HFFc6 (cell line): ENCODE results near the gene CERK. TPM values are rescaled to one million over a fixed set of nuclear protein-coding genes. Genes with fewer than 3 reads are reported as not detected.
A peak's percentile ranks its signal among the peaks of the same experiment; 100 is the strongest.

Source experiments
- DNase-seq: peaks from one replicate; pipeline ENCODE4 v3.0.0-alpha.2; 2018
- H3K27ac Mint-ChIP-seq: 2 replicates; pipeline ENCODE4 v1.8.0; 2020; ENCODE audit warnings: mild to moderate bottlenecking, mixed read lengths
- H3K27me3 Mint-ChIP-seq: 2 replicates; pipeline ENCODE4 v1.8.0; 2021; ENCODE audit warnings: mild to moderate bottlenecking, moderate library complexity, mixed read lengths; ENCODE audit not compliant: insufficient read depth
- H3K36me3 Mint-ChIP-seq: 2 replicates; pipeline ENCODE4 v1.8.0; 2021; ENCODE audit warnings: low read depth, mixed read lengths
- H3K4me1 Mint-ChIP-seq: 2 replicates; pipeline ENCODE4 v1.8.0; 2020; ENCODE audit warnings: low read depth, mixed read lengths
- H3K4me3 Mint-ChIP-seq: 2 replicates; pipeline ENCODE4 v1.8.0; 2020; ENCODE audit warnings: mild to moderate bottlenecking, moderate library complexity, mixed read lengths
- H3K9me3 Mint-ChIP-seq: 2 replicates; pipeline ENCODE4 v1.8.0; 2020; ENCODE audit warnings: mild to moderate bottlenecking, mixed read lengths
- CTCF ChIP-seq: fragments of 200-600 bp; sonication (generic); IDR thresholded peaks from 2 replicates; pipeline ENCODE4 v1.5.0; 2021; ENCODE audit warnings: antibody characterized with exemption, mild to moderate bottlenecking
- total RNA-seq, 6 experiments: library from RNA; stranded (reverse); fragmentation: NEBNext Ultra II Directional; extraction: Animal tissue kit (Norgen Biotek cat#: 25700); gene quantifications; 2 replicates in 1 of 6; 3 replicates in 5 of 6; pipeline ENCODE4 v1.2.3, GENCODE V29; 2021

The CERK gene
- total RNA-seq, 6 experiments from 2014 or later = 49.1 to 54.8 (median 52.0) TPM

- peak; percentile 49 for DNase-seq
- H3K4me1 Mint-ChIP-seq = peaks cover 50% of the 10 kb centered on the region
- peaks cover 30% of the 10 kb centered on the region for H3K36me3 Mint-ChIP-seq
- H3K9me3 Mint-ChIP-seq = peaks cover 12% of the 10 kb centered on the region
- peak overlapping the region; percentile 15; the same call in 1 of the 2 replicates for H3K27ac Mint-ChIP-seq
- H3K27me3 Mint-ChIP-seq = peaks cover 3% of the 10 kb centered on the region
- TF ChIP-seq CTCF = peak; percentile 84
- H3K4me3 Mint-ChIP-seq = no peak overlapping the region
Measured at GRCh38 chr22:46758867-46759290, 20.8 kb upstream of the CERK start.

GRCh38 chr22:46758121-46758520 lies 20.1 kb upstream of the CERK start:
- Mint-ChIP-seq H3K27ac (no peak overlapping the region), H3K36me3 (peaks cover 30% of the 10 kb centered on the region), H3K4me1 (peaks cover 50% of the 10 kb centered on the region), H3K4me3 (no peak overlapping the region), H3K9me3 (peaks cover 12% of the 10 kb centered on the region), H3K27me3 (peaks cover 3% of the 10 kb centered on the region)
- no peak for TF ChIP-seq CTCF
- no peak for DNase-seq

GRCh38 chr22:46757104-46757503 lies 19.1 kb upstream of the CERK start:
- Mint-ChIP-seq H3K27ac (no peak overlapping the region), H3K36me3 (peaks cover 25% of the 10 kb centered on the region), H3K4me1 (peaks cover 48% of the 10 kb centered on the region), H3K9me3 (peaks cover 12% of the 10 kb centered on the region), H3K27me3 (peaks cover 3% of the 10 kb centered on the region), H3K4me3 (no peak overlapping the region)
- no peak for DNase-seq
- TF ChIP-seq CTCF = no peak

- Mint-ChIP-seq H3K4me1 (peaks cover 38% of the 10 kb centered on the region), H3K27me3 (peaks cover 3% of the 10 kb centered on the region), H3K36me3 (peaks cover 21% of the 10 kb centered on the region), H3K9me3 (peaks cover 12% of the 10 kb centered on the region), H3K27ac (no peak overlapping the region), H3K4me3 (no peak overlapping the region)
- no peak for DNase-seq
- TF ChIP-seq CTCF = no peak
Measured at GRCh38 chr22:46756097-46756496, 18.0 kb upstream of the CERK start.

- H3K36me3 Mint-ChIP-seq = peaks cover 16% of the 10 kb centered on the region
- H3K4me3 Mint-ChIP-seq = no peak overlapping the region
- H3K9me3 Mint-ChIP-seq = peaks cover 12% of the 10 kb centered on the region
- TF ChIP-seq CTCF = no peak
- no peak overlapping the region for H3K27ac Mint-ChIP-seq
- peaks cover 36% of the 10 kb centered on the region for H3K4me1 Mint-ChIP-seq
- no peak for DNase-seq
- peaks cover 3% of the 10 kb centered on the region for H3K27me3 Mint-ChIP-seq
Measured at GRCh38 chr22:46755525-46755924, 17.5 kb upstream of the CERK start.

DNA sequence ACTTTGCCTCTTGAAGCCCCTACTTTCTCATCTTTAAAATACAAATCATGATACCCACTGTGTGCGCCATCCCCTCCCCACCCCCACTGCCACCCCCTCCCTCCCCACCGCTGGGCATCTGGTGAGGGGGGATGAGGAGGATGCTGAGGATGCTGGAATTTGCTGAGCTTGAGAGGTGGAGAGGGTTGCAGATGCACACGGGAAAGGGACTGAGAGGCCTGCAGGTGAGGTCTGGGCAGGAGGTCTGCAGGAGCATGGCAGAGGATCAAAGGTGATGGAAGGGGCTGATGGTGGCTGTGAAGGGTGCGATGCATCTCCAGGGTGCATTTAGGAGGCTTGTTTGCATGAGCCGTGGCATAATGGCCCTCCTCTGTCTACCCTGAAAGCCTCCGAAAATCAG lies 16.8 kb upstream of the CERK start:
- peaks cover 42% of the 10 kb centered on the region for H3K4me1 Mint-ChIP-seq
- H3K27me3 Mint-ChIP-seq = peaks cover 3% of the 10 kb centered on the region; the same call in 1 of the 2 replicates
- no peak for TF ChIP-seq CTCF
- 0 out of 2 replicates have a peak overlapping the region, but pooled peaks have one; percentile 36 for H3K4me3 Mint-ChIP-seq
- DNase-seq = no peak
- H3K9me3 Mint-ChIP-seq = peaks cover 12% of the 10 kb centered on the region
- peak overlapping the region; percentile 100 for H3K27ac Mint-ChIP-seq
- peaks cover 16% of the 10 kb centered on the region for H3K36me3 Mint-ChIP-seq
